K562 (cell line): ENCODE data around the gene OR10D3. TPM values are rescaled to one million over a fixed set of nuclear protein-coding genes. Genes with fewer than 3 reads are reported as not detected.
A peak's percentile ranks its signal among the peaks of the same experiment; 100 is the strongest.

ENCODE experiments used
- ADNP ChIP-seq: fragments of 200-800 bp; sonication (Bioruptor generic); IDR thresholded peaks from 2 replicates; pipeline ENCODE4 v1.6.1; 2016; ENCODE audit warnings: missing genetic modification characterization, missing compliant biosample characterization
- BRD9 ChIP-seq: fragments of 450-650 bp; IDR thresholded peaks from 2 replicates; pipeline ENCODE4 v1.6.1; 2018; ENCODE audit warnings: low read depth; ENCODE audit not compliant: partially characterized antibody
- CBFA2T3 ChIP-seq: fragments of 450-650 bp; IDR thresholded peaks from 2 replicates; pipeline ENCODE4 v1.6.1; 2017
- CBFB ChIP-seq: sonication (generic); formaldehyde crosslinking; IDR thresholded peaks from 2 replicates; pipeline ENCODE4 v1.4.0; 2020; ENCODE audit warnings: mild to moderate bottlenecking, missing genetic modification reagents
- EHMT2 ChIP-seq: fragments of 450-650 bp; IDR thresholded peaks from 2 replicates; pipeline ENCODE4 v1.6.1; 2018; ENCODE audit warnings: antibody characterized with exemption
- FIP1L1 ChIP-seq: fragments of 200-400 bp; formaldehyde crosslinking; IDR thresholded peaks from 2 replicates; pipeline ENCODE4 v1.6.1; 2018; ENCODE audit warnings: mild to moderate bottlenecking, low read depth, low read length; ENCODE audit not compliant: poor library complexity, severe bottlenecking
- IRF2 ChIP-seq: sonication (generic); formaldehyde crosslinking; IDR thresholded peaks from 2 replicates; pipeline ENCODE4 v1.8.1; 2022; ENCODE audit warnings: mild to moderate bottlenecking, missing genetic modification reagents
- MAFG ChIP-seq: fragments of 450-650 bp; conservative IDR thresholded peaks from 2 replicates; pipeline ENCODE4 v1.6.1; 2016; ENCODE audit warnings: missing genetic modification characterization, missing compliant biosample characterization
- MTA2 ChIP-seq: fragments of 450-650 bp; IDR thresholded peaks from 2 replicates; pipeline ENCODE4 v1.6.1; 2016; ENCODE audit warnings: low read depth
- NR0B1 ChIP-seq: fragments of 450-650 bp; IDR thresholded peaks from one replicate; pipeline ENCODE4 v1.6.1; 2018; ENCODE audit warnings: mild to moderate bottlenecking, moderate library complexity; ENCODE audit not compliant: partially characterized antibody
- NRF1 ChIP-seq, 2 experiments: fragments of 450-650 bp; IDR thresholded peaks in 1 of 2; conservative IDR thresholded peaks in 1 of 2; 2 replicates each; pipeline ENCODE4 v1.6.1; 2014; ENCODE audit warnings: mild to moderate bottlenecking in 2 of 2
- NUFIP1 ChIP-seq: fragments of 450-650 bp; IDR thresholded peaks from 2 replicates; pipeline ENCODE4 v1.6.1; 2018; ENCODE audit not compliant: partially characterized antibody
- PCBP2 ChIP-seq: fragments of 200-400 bp; formaldehyde crosslinking; IDR thresholded peaks from 2 replicates; pipeline ENCODE4 v1.6.1; 2018; ENCODE audit warnings: low read length, low read depth, mild to moderate bottlenecking, moderate library complexity; ENCODE audit not compliant: poor library complexity, severe bottlenecking
- U2AF1 ChIP-seq: fragments of 200-400 bp; formaldehyde crosslinking; optimal IDR thresholded peaks from 2 replicates; pipeline ENCODE3; 2017; ENCODE audit warnings: mild to moderate bottlenecking, low read depth, low read length, moderate library complexity
- ZBTB40 ChIP-seq, 2 experiments: fragments of 450-650 bp in 1 of 2; sonication (generic) in 1 of 2; formaldehyde crosslinking in 1 of 2; IDR thresholded peaks; 2 replicates each; pipeline versions ENCODE4 v1.7.1 to v1.9.0; 2016 to 2022; ENCODE audit warnings: inconsistent platforms in 1 of 2, mild to moderate bottlenecking in 1 of 2, missing genetic modification reagents in 1 of 2
- ZFP30 ChIP-seq: fragments of 250-450 bp; sonication (Bioruptor Pico); IDR thresholded peaks from 2 replicates; pipeline ENCODE4 v1.8.0; 2022; ENCODE audit warnings: moderate library complexity, mild to moderate bottlenecking, inconsistent platforms, borderline replicate concordance
- polyA plus RNA-seq, 8 experiments: library from polyadenylated mRNA; depleted of rRNA in 4 of 8; stranded (reverse) in 5 of 8; unstranded in 3 of 8; fragments of >200 nt; fragmentation: Nextera tagmentation in 2 of 8; fragmentation: Illumina TruSeq in 1 of 8; extraction: Ambion mirVana in 2 of 8; extraction: Trizol in 1 of 8; gene quantifications; 2 replicates each; pipeline versions ENCODE4 v1.2.1 to v1.2.3, GENCODE V29; 2011 to 2014; ENCODE audit warnings: inconsistent platforms in 1 of 8, missing spikeins in 1 of 8
- total RNA-seq, 7 experiments: library from RNA; depleted of rRNA in 6 of 7; stranded (reverse); fragments of >200 nt in 6 of 7; fragmentation: Illumina TruSeq in 2 of 7; extraction: Trizol in 2 of 7; gene quantifications; 2 replicates each; pipeline versions ENCODE4 v1.2.1 to v1.2.3, GENCODE V29; 2011 to 2021; ENCODE audit warnings: low replicate concordance in 1 of 7

The OR10D3 gene
- total and polyA plus RNA-seq, 9 of the 15 experiments (the other 6 are each of a cell fraction or from before 2014, with no cell fraction given): 0.07 to 2.9 (median 0.80) TPM; not detected in 1

- no peak for TF ChIP-seq IRF2 (CRISPR knock-in tag)
- TF ChIP-seq U2AF1: no peak
- peak; percentile 91 to 92 for TF ChIP-seq NRF1 (conservative IDR thresholded peaks at IDR 0.05 in 1 of 2, IDR thresholded peaks at IDR 0.05 in 1 of 2)
- no peak for TF ChIP-seq MAFG
- TF ChIP-seq NR0B1: no peak
- 0 out of 2 replicates have a peak, but pooled peaks have one; percentile 26 for TF ChIP-seq ZBTB40 (IDR thresholded peaks at IDR 0.05)
- TF ChIP-seq ZBTB40 (CRISPR knock-in tag; IDR thresholded peaks at IDR 0.05): no peak
- TF ChIP-seq FIP1L1: no peak
- TF ChIP-seq NUFIP1: no peak
- no peak; the same call in 1 of the 2 replicates for TF ChIP-seq EHMT2
- TF ChIP-seq BRD9: no peak
- TF ChIP-seq CBFA2T3: peak; percentile 10; the same call in 1 of the 2 replicates
- TF ChIP-seq PCBP2: no peak
- TF ChIP-seq CBFB: no peak
- no peak for TF ChIP-seq MTA2
- no peak for TF ChIP-seq ZFP30 (CRISPR knock-in tag)
- no peak for TF ChIP-seq ADNP
Measured at GRCh38 chr11:124170801-124171586, 12.2 kb upstream of the OR10D3 start (continued).
